ENCODE results near the gene ARID2. TPM values are rescaled to one million over a fixed set of nuclear protein-coding genes. Genes with fewer than 3 reads are reported as not detected.

The ARID2 gene
- total RNA-seq, 1 donor from 2014 or later, result 24.2 TPM

GRCh38 chr12:45909041-45909713, 179.7 kb downstream of the ARID2 start:
- DNase-seq (ENCODE audit: low spot score), result no peak
- intact Hi-C loops (cut with DNase I), result no loop called here

- intact Hi-C loops (cut with DNase I), result no loop called here
- DNase-seq (ENCODE audit: low spot score), result no peak
These were observed 183.3 kb downstream of the ARID2 start for GRCh38 chr12:45912774-45913173.

- no peak for DNase-seq (ENCODE audit: low spot score)
These were observed 184.1 kb downstream of the ARID2 start for GRCh38 chr12:45913631-45914030.

GRCh38 chr12:45914090-45914489, 184.6 kb downstream of the ARID2 start:
- DNase-seq (ENCODE audit: low spot score), result no peak
- intact Hi-C loops (cut with DNase I), result no loop called here

More at GRCh38 chr12:45913631-45914030, 184.1 kb downstream of the ARID2 start:
- intact Hi-C loops (cut with DNase I), result no loop called here

GRCh38 chr12:45915405-45915804, 185.9 kb downstream of the ARID2 start:
- DNase-seq (ENCODE audit: low spot score), result no peak
- intact Hi-C loops (cut with DNase I), result no loop called here

- no peak for DNase-seq (ENCODE audit: low spot score)
- intact Hi-C loops (cut with DNase I), result no loop called here
These were observed 189.3 kb downstream of the ARID2 start for GRCh38 chr12:45918818-45919217.

GRCh38 chr12:45928309-45928708, 198.8 kb downstream of the ARID2 start:
- intact Hi-C loops (cut with DNase I), result no loop called here
- DNase-seq (ENCODE audit: low spot score), result no peak

GRCh38 chr12:45930369-45930768, 200.9 kb downstream of the ARID2 start:
- intact Hi-C loops (cut with DNase I), result no loop called here
- DNase-seq (ENCODE audit: low spot score), result no peak

GRCh38 chr12:45933504-45933903, 204.0 kb downstream of the ARID2 start:
- intact Hi-C loops (cut with DNase I), result no loop called here
- no peak for DNase-seq (ENCODE audit: low spot score)

GRCh38 chr12:45934956-45935355, 205.4 kb downstream of the ARID2 start:
- no peak for DNase-seq (ENCODE audit: low spot score)
- intact Hi-C loops (cut with DNase I), result no loop called here

- intact Hi-C loops (cut with DNase I), result no loop called here
- DNase-seq (ENCODE audit: low spot score), result no peak
These were observed 209.1 kb downstream of the ARID2 start for GRCh38 chr12:45938566-45938965.

GRCh38 chr12:45939759-45940158, 210.3 kb downstream of the ARID2 start:
- no peak for DNase-seq (ENCODE audit: low spot score)
- intact Hi-C loops (cut with DNase I), result no loop called here

GRCh38 chr12:45944771-45945170, 215.3 kb downstream of the ARID2 start:
- DNase-seq (ENCODE audit: low spot score), result no peak
- intact Hi-C loops (cut with DNase I), result no loop called here

GRCh38 chr12:45946435-45946834, 216.9 kb downstream of the ARID2 start:
- intact Hi-C loops (cut with DNase I), result no loop called here
- no peak for DNase-seq (ENCODE audit: low spot score)

- no peak for DNase-seq (ENCODE audit: low spot score)
- intact Hi-C loops (cut with DNase I), result no loop called here
These were observed 219.0 kb downstream of the ARID2 start for GRCh38 chr12:45948546-45948945.

Measured in cardiac septum (tissue), 1 donor.